ENCODE measurements around the gene KLK15.

GRCh38 chr19:50822661-50823208 is 10.6 kb downstream of the KLK15 start:
- TF ChIP-seq POLR2A (IDR thresholded peaks at IDR 0.05) (no peak), CTCF (IDR thresholded peaks at IDR 0.05) (no peak)
